Testis (tissue), 3 donors: ENCODE measurements around the gene NOL4L. TPM values are rescaled to one million over a fixed set of nuclear protein-coding genes. Genes with fewer than 3 reads are reported as not detected.
"Not testable (repeated sequence)": the region's sequence is repeated elsewhere in the genome, so short reads cannot be mapped to it uniquely, and the experiment has no call there.

Experiments
- DNase-seq: peaks from one replicate; pipeline ENCODE4 v3.0.0-alpha.2; 2019
- H3K27ac ChIP-seq, 2 donors: fragments of 200-600 bp; sonication (generic); one replicate each; pipeline ENCODE4 v1.5.1; 2019
- H3K27me3 ChIP-seq: fragments of 200-600 bp; sonication (generic); one replicate; pipeline ENCODE4 v1.5.1; 2019
- H3K36me3 ChIP-seq: fragments of 200-600 bp; sonication (generic); one replicate; pipeline ENCODE4 v1.5.1; 2017; ENCODE audit warnings: low read depth; ENCODE audit errors: missing control alignments
- H3K4me1 ChIP-seq: fragments of 200-600 bp; sonication (generic); one replicate; pipeline ENCODE4 v1.5.1; 2019
- H3K4me3 ChIP-seq, 2 donors: fragments of 200-600 bp; sonication (generic); one replicate each; pipeline ENCODE4 v1.5.1; 2017 to 2019
- H3K9me3 ChIP-seq: fragments of 200-600 bp; sonication (generic); one replicate; pipeline ENCODE4 v1.5.1; 2017
- CTCF ChIP-seq, 3 experiments: fragments of 450-650 bp in 2 of 3; fragments of 200-600 bp in 1 of 3; sonication (generic) in 1 of 3; IDR thresholded peaks; one replicate each; pipeline ENCODE4 v1.5.1; 2016 to 2019; ENCODE audit warnings: antibody characterized with exemption in 3 of 3, mild to moderate bottlenecking in 2 of 3, moderate library complexity in 1 of 3
- POLR2A ChIP-seq: fragments of 450-650 bp; IDR thresholded peaks from one replicate; pipeline ENCODE4 v1.6.1; 2017; ENCODE audit warnings: antibody characterized with exemption, mild to moderate bottlenecking, moderate library complexity
- WGBS, 2 donors: methylation state at CpG; one replicate each; pipeline ENCODE4 v1.1.5; 2018; 5-methylcytosine and 5-hydroxymethylcytosine counted together
- intact Hi-C: fragments of 100-400 bp; cut with DNase I; formaldehyde crosslinking; loops from one replicate; pipeline ENCODE4 v1.15.1; 2023; ENCODE audit warnings: low total_unique reads
- polyA plus RNA-seq: library from polyadenylated mRNA; stranded (reverse); fragments of 350-450 nt; fragmentation: Illumina TruSeq; extraction: RNeasy Lipid Tissue Mini Kit (QIAGEN cat#74804); gene quantifications from one replicate; pipeline ENCODE4 v1.2.3, GENCODE V29; 2014; ENCODE audit warnings: low read depth, low replicate concordance; ENCODE audit not compliant: insufficient read depth
- total RNA-seq, 2 donors: library from RNA; depleted of rRNA; stranded (reverse); fragments of >200 nt; gene quantifications; one replicate each; pipeline ENCODE4 v1.2.3, GENCODE V29; 2016

Gene NOL4L
- total and polyA plus RNA-seq, 3 donors from 2014 or later = 100.0 to 129 (median 115) TPM

GRCh38 chr20:32493356-32493755 lies 91.8 kb downstream of the NOL4L start:
- 96 to 97% methylated on average over 10 of the region's 10 CpGs for WGBS, 2 donors

GRCh38 chr20:32491764-32492151 lies 93.4 kb downstream of the NOL4L start:
- WGBS, 2 donors = 77 to 86% methylated on average over 3 of the region's 3 CpGs
- H3K27ac ChIP-seq, H3K4me1 ChIP-seq, H3K36me3 ChIP-seq, H3K4me3 ChIP-seq, H3K9me3 ChIP-seq, intact Hi-C loops, DNase-seq, H3K27me3 ChIP-seq: not testable (repeated sequence)

More at GRCh38 chr20:32493356-32493755, 91.8 kb downstream of the NOL4L start:
- no peak overlapping the region for H3K4me3 ChIP-seq
- H3K36me3 ChIP-seq = no peaks in the 10 kb centered on the region
- H3K4me1 ChIP-seq = peaks cover 9% of the 10 kb centered on the region
- H3K27me3 ChIP-seq = no peaks in the 10 kb centered on the region
- TF ChIP-seq POLR2A = no peak
- no peak for TF ChIP-seq CTCF (IDR thresholded peaks at IDR 0.05)
- intact Hi-C loops = no loop called here
- no peaks in the 10 kb centered on the region for H3K9me3 ChIP-seq
- no peak overlapping the region for H3K27ac ChIP-seq
- no peak for DNase-seq

GRCh38 chr20:32490942-32491763 lies 94.0 kb downstream of the NOL4L start:
- TF ChIP-seq CTCF (IDR thresholded peaks at IDR 0.05) (no peak), POLR2A (no peak)
- 92 to 93% methylated on average over 14 of the region's 14 CpGs for WGBS, 2 donors

GRCh38 chr20:32488066-32488838 lies 96.9 kb downstream of the NOL4L start:
- Histone ChIP-seq H3K4me3 (no peak overlapping the region), H3K27me3 (no peaks in the 10 kb centered on the region), H3K27ac (no peak overlapping the region), H3K4me1 (peaks cover 12% of the 10 kb centered on the region), H3K36me3 (no peaks in the 10 kb centered on the region), H3K9me3 (no peaks in the 10 kb centered on the region)
- 85% methylated on average over 7 of the region's 7 CpGs for WGBS, 2 donors
- TF ChIP-seq POLR2A (no peak), CTCF (IDR thresholded peaks at IDR 0.05) (no peak)
- no peak for DNase-seq
- intact Hi-C loops = no loop called here

More at GRCh38 chr20:32490942-32491763, 94.0 kb downstream of the NOL4L start:
- Histone ChIP-seq H3K27me3 (no peaks in the 10 kb centered on the region), H3K9me3 (no peaks in the 10 kb centered on the region), H3K4me1 (peaks cover 9% of the 10 kb centered on the region), H3K27ac (no peak overlapping the region), H3K4me3 (no peak overlapping the region), H3K36me3 (no peaks in the 10 kb centered on the region)
- DNase-seq = no peak
- intact Hi-C loops = no loop called here

GRCh38 chr20:32487381-32487780 lies 97.8 kb downstream of the NOL4L start:
- H3K9me3 ChIP-seq = no peaks in the 10 kb centered on the region
- H3K4me3 ChIP-seq = no peak overlapping the region
- no peak overlapping the region for H3K27ac ChIP-seq
- no peaks in the 10 kb centered on the region for H3K36me3 ChIP-seq
- WGBS, 2 donors = 71 to 86% methylated on average over 3 of the region's 3 CpGs
- H3K4me1 ChIP-seq = peaks cover 12% of the 10 kb centered on the region
- no peak for DNase-seq
- intact Hi-C loops = no loop called here
- no peak for TF ChIP-seq CTCF (IDR thresholded peaks at IDR 0.05)
- no peak for TF ChIP-seq POLR2A
- no peaks in the 10 kb centered on the region for H3K27me3 ChIP-seq
